HG03378 (cell line): ENCODE measurements around the gene ZNF19.

ENCODE experiments used
- ATAC-seq: cut with Tn5 transposase; IDR thresholded peaks from one replicate; pipeline ENCODE4 v1.9.1; 2021; ENCODE audit warnings: mild to moderate bottlenecking, moderate library complexity; ENCODE audit not compliant: unreplicated experiment

The ZNF19 gene

GRCh38 chr16:71443714-71444113 lies 45.4 kb downstream of the ZNF19 start:
- ATAC-seq = no peak

GRCh38 chr16:71442051-71442440 lies 47.1 kb downstream of the ZNF19 start, which contains the start of gene TLE7:
TSS of gene TLE7 (minus strand) at chr16:71442054. CDS start at chr16:71433324, 8,730 bp downstream.
- no peak for ATAC-seq

GRCh38 chr16:71441348-71442050 lies 47.6 kb downstream of the ZNF19 start:
- no peak for ATAC-seq

GRCh38 chr16:71440669-71441347 lies 48.3 kb downstream of the ZNF19 start:
- ATAC-seq = no peak

GRCh38 chr16:71439523-71439922 lies 49.6 kb downstream of the ZNF19 start:
- no peak for ATAC-seq

- ATAC-seq = no peak
These were observed 52.7 kb downstream of the ZNF19 start for GRCh38 chr16:71436473-71436872.

GRCh38 chr16:71432906-71433305 lies 56.2 kb downstream of the ZNF19 start:
- ATAC-seq = no peak

- no peak for ATAC-seq
These were observed 57.1 kb downstream of the ZNF19 start for GRCh38 chr16:71431991-71432390.

GRCh38 chr16:71431176-71431575 lies 57.9 kb downstream of the ZNF19 start:
- ATAC-seq = no peak

- no peak for ATAC-seq
These were observed 58.4 kb downstream of the ZNF19 start for GRCh38 chr16:71430744-71431143.

- no peak for ATAC-seq
These were observed 59.5 kb downstream of the ZNF19 start for GRCh38 chr16:71429581-71429980.

- ATAC-seq = no peak
These were observed 60.2 kb downstream of the ZNF19 start for GRCh38 chr16:71428883-71429282.

GRCh38 chr16:71428385-71428784 lies 60.7 kb downstream of the ZNF19 start:
- ATAC-seq = no peak

GRCh38 chr16:71426880-71427615 lies 62.1 kb downstream of the ZNF19 start:
- no peak for ATAC-seq

- ATAC-seq = peak; percentile 75
These were observed 62.9 kb downstream of the ZNF19 start for GRCh38 chr16:71426069-71426879.

- ATAC-seq = no peak
These were observed 63.4 kb downstream of the ZNF19 start for GRCh38 chr16:71425746-71426068.

- no peak for ATAC-seq
These were observed 64.5 kb downstream of the ZNF19 start for GRCh38 chr16:71424626-71425025.

GRCh38 chr16:71423865-71424264 lies 65.3 kb downstream of the ZNF19 start:
- ATAC-seq = no peak
